Thoracic aorta (tissue), 2 donors: ENCODE measurements around the gene KIRREL3. TPM values are rescaled to one million over a fixed set of nuclear protein-coding genes. Genes with fewer than 3 reads are reported as not detected.

Source experiments
- ATAC-seq: fragments of 150-250 bp; one replicate; pipeline ENCODE4 v1.8.0; 2017; ENCODE audit warnings: low read depth; ENCODE audit not compliant: insufficient number of reproducible peaks, low FRiP score
- DNase-seq: peaks from one replicate; pipeline ENCODE4 v3.0.0-alpha.2; 2020; ENCODE audit warnings: low spot score
- H3K27ac ChIP-seq, 2 donors: fragments of 200-600 bp; sonication (generic); 1 replicate in 1 of 2; 2 replicates in 1 of 2; pipeline ENCODE4 v1.5.1; 2016; ENCODE audit warnings: mild to moderate bottlenecking in 2 of 2, moderate library complexity in 2 of 2
- H3K27me3 ChIP-seq: fragments of 200-600 bp; sonication (generic); replicated peaks from 2 replicates; pipeline ENCODE4 v1.6.0; 2016; ENCODE audit warnings: mild to moderate bottlenecking; ENCODE audit not compliant: insufficient read depth
- H3K36me3 ChIP-seq: fragments of 200-600 bp; sonication (generic); one replicate; pipeline ENCODE4 v1.5.1; 2016
- H3K4me1 ChIP-seq, 2 donors: fragments of 200-600 bp; sonication (generic); 1 replicate in 1 of 2; 2 replicates in 1 of 2; pipeline versions ENCODE4 v1.5.1 to v1.6.0; 2016; ENCODE audit warnings: low read depth in 2 of 2, mild to moderate bottlenecking in 1 of 2; ENCODE audit not compliant: control insufficient read depth in 1 of 2
- H3K4me3 ChIP-seq: fragments of 200-600 bp; sonication (generic); 2 replicates; pipeline ENCODE4 v1.5.1; 2016; ENCODE audit warnings: mild to moderate bottlenecking
- H3K9me3 ChIP-seq: fragments of 200-600 bp; sonication (generic); 2 replicates; pipeline ENCODE4 v1.5.1; 2016
- CTCF ChIP-seq: fragments of 200-600 bp; sonication (generic); IDR thresholded peaks from one replicate; pipeline ENCODE4 v1.5.1; 2019; ENCODE audit warnings: antibody characterized with exemption
- total RNA-seq, 2 donors: library from RNA; depleted of rRNA; stranded (reverse); fragments of >200 nt; gene quantifications; one replicate each; pipeline versions ENCODE4 v1.1.0 to v1.2.3, GENCODE V29; 2016

KIRREL3 gene
- total RNA-seq, 2 donors from 2014 or later: not detected

GRCh38 chr11:126611438-126611837 is 389.1 kb downstream of the KIRREL3 start:
- Histone ChIP-seq H3K4me1 (no peaks in the 10 kb centered on the region), H3K27me3 (no peaks in the 10 kb centered on the region), H3K4me3 (no peak overlapping the region), H3K27ac (no peak overlapping the region), H3K9me3 (no peaks in the 10 kb centered on the region), H3K36me3 (no peaks in the 10 kb centered on the region)
- DNase-seq: no peak
- no peak for ATAC-seq
- TF ChIP-seq CTCF: no peak

GRCh38 chr11:126608658-126609057 is 391.9 kb downstream of the KIRREL3 start:
- no peak for DNase-seq
- no peaks in the 10 kb centered on the region for H3K27me3 ChIP-seq
- ATAC-seq: no peak

GRCh38 chr11:126607776-126608541 is 392.6 kb downstream of the KIRREL3 start:
- H3K27me3 ChIP-seq: no peaks in the 10 kb centered on the region
- TF ChIP-seq CTCF: no peak
- H3K27ac ChIP-seq: no peak overlapping the region

More at GRCh38 chr11:126608658-126609057, 391.9 kb downstream of the KIRREL3 start:
- TF ChIP-seq CTCF: no peak
- H3K9me3 ChIP-seq: no peaks in the 10 kb centered on the region
- no peaks in the 10 kb centered on the region for H3K36me3 ChIP-seq
- no peak overlapping the region for H3K27ac ChIP-seq
- H3K4me3 ChIP-seq: no peak overlapping the region
- H3K4me1 ChIP-seq: no peaks in the 10 kb centered on the region

GRCh38 chr11:126607374-126607773 is 393.2 kb downstream of the KIRREL3 start:
- no peaks in the 10 kb centered on the region for H3K27me3 ChIP-seq
- no peaks in the 10 kb centered on the region for H3K4me1 ChIP-seq
- H3K27ac ChIP-seq: no peak overlapping the region
- no peak for ATAC-seq
- no peak overlapping the region for H3K4me3 ChIP-seq
- no peaks in the 10 kb centered on the region for H3K36me3 ChIP-seq
- DNase-seq: no peak
- H3K9me3 ChIP-seq: no peaks in the 10 kb centered on the region
- TF ChIP-seq CTCF: no peak

More at GRCh38 chr11:126607776-126608541, 392.6 kb downstream of the KIRREL3 start:
- ATAC-seq: no peak
- no peaks in the 10 kb centered on the region for H3K4me1 ChIP-seq
- H3K4me3 ChIP-seq: no peak overlapping the region
- no peaks in the 10 kb centered on the region for H3K36me3 ChIP-seq
- no peaks in the 10 kb centered on the region for H3K9me3 ChIP-seq
- no peak for DNase-seq

- no peak for TF ChIP-seq CTCF
- no peak for ATAC-seq
- no peaks in the 10 kb centered on the region for H3K4me1 ChIP-seq
- no peaks in the 10 kb centered on the region for H3K9me3 ChIP-seq
- DNase-seq: no peak
- no peak overlapping the region for H3K27ac ChIP-seq
- no peak overlapping the region for H3K4me3 ChIP-seq
- no peaks in the 10 kb centered on the region for H3K36me3 ChIP-seq
- no peaks in the 10 kb centered on the region for H3K27me3 ChIP-seq
Observed at GRCh38 chr11:126606484-126606883, 394.1 kb downstream of the KIRREL3 start.
